H9 (cell line): ENCODE results near the gene TMEM132D. TPM values are rescaled to one million over a fixed set of nuclear protein-coding genes. Genes with fewer than 3 reads are reported as not detected.

Experiments used
- DNase-seq: peaks from one replicate; pipeline ENCODE4 v3.0.0-alpha.2; 2017
- H2AFZ ChIP-seq: one replicate; pipeline ENCODE4 v1.6.1; 2013; ENCODE audit warnings: mild to moderate bottlenecking, low read length, control low read depth, moderate library complexity
- H2AK5ac ChIP-seq: 2 replicates; pipeline ENCODE4 v1.6.1; 2013; ENCODE audit warnings: low read length, control low read depth, mixed read lengths; ENCODE audit not compliant: insufficient read length
- H2BK120ac ChIP-seq: one replicate; pipeline ENCODE4 v1.6.1; 2013; ENCODE audit warnings: low read depth, mild to moderate bottlenecking, low read length, control low read depth, inconsistent platforms; ENCODE audit not compliant: poor library complexity, severe bottlenecking
- H2BK12ac ChIP-seq: 2 replicates; pipeline ENCODE4 v1.6.1; 2013; ENCODE audit warnings: low read length, control low read depth, mixed read lengths, low read depth; ENCODE audit not compliant: insufficient read length
- H2BK15ac ChIP-seq: 2 replicates; pipeline ENCODE4 v1.6.1; 2013; ENCODE audit warnings: low read depth, low read length, control low read depth
- H2BK20ac ChIP-seq: one replicate; pipeline ENCODE4 v1.6.1; 2013; ENCODE audit warnings: low read depth, mild to moderate bottlenecking, low read length, control low read depth, inconsistent platforms; ENCODE audit not compliant: poor library complexity, severe bottlenecking
- H2BK5ac ChIP-seq: 2 replicates; pipeline ENCODE4 v1.6.1; 2013; ENCODE audit warnings: low read length, control low read depth, mixed read lengths; ENCODE audit not compliant: insufficient read length
- H3K14ac ChIP-seq: 2 replicates; pipeline ENCODE4 v1.6.1; 2013; ENCODE audit warnings: low read length, control low read depth; ENCODE audit not compliant: insufficient read depth
- H3K18ac ChIP-seq: 2 replicates; pipeline ENCODE4 v1.6.1; 2013; ENCODE audit warnings: low read depth, mild to moderate bottlenecking, mixed read lengths, low read length, control low read depth; ENCODE audit not compliant: insufficient read length
- H3K23ac ChIP-seq: 2 replicates; pipeline ENCODE4 v1.6.1; 2013; ENCODE audit warnings: low read length, control low read depth, mixed read lengths, low read depth; ENCODE audit not compliant: insufficient read length
- H3K23me2 ChIP-seq: 2 replicates; pipeline ENCODE4 v1.6.1; 2013; ENCODE audit warnings: low read depth, mild to moderate bottlenecking, mixed read lengths, low read length, control low read depth; ENCODE audit not compliant: insufficient read length, poor library complexity, severe bottlenecking
- H3K27ac ChIP-seq: 2 replicates; pipeline ENCODE4 v1.5.1; 2013; ENCODE audit warnings: low read length, control low read depth, mixed read lengths, low read depth; ENCODE audit not compliant: insufficient read length
- H3K27me3 ChIP-seq: 2 replicates; pipeline ENCODE4 v1.6.1; 2013; ENCODE audit warnings: low read length, control low read depth, inconsistent platforms; ENCODE audit not compliant: insufficient read depth
- H3K4ac ChIP-seq: 2 replicates; pipeline ENCODE4 v1.6.1; 2013; ENCODE audit warnings: low read depth, mild to moderate bottlenecking, control low read depth, inconsistent platforms, low read length, moderate library complexity
- H3K4me1 ChIP-seq: 2 replicates; pipeline ENCODE4 v1.6.1; 2013; ENCODE audit warnings: low read length, control low read depth, inconsistent platforms; ENCODE audit not compliant: insufficient read depth
- H3K4me2 ChIP-seq: 2 replicates; pipeline ENCODE4 v1.6.1; 2013; ENCODE audit warnings: low read length, control low read depth, mixed read lengths; ENCODE audit not compliant: insufficient read length, insufficient read depth
- H3K56ac ChIP-seq: 2 replicates; pipeline ENCODE4 v1.6.1; 2013; ENCODE audit warnings: low read depth, mild to moderate bottlenecking, mixed read lengths, low read length, control low read depth; ENCODE audit not compliant: insufficient read length
- H3K79me1 ChIP-seq: 2 replicates; pipeline ENCODE4 v1.6.1; 2013; ENCODE audit warnings: low read depth, mild to moderate bottlenecking, moderate library complexity, low read length, control low read depth, inconsistent platforms; ENCODE audit not compliant: insufficient read depth, poor library complexity, severe bottlenecking
- H3K79me2 ChIP-seq: 2 replicates; pipeline ENCODE4 v1.6.1; 2013; ENCODE audit warnings: low read length, control low read depth, inconsistent platforms; ENCODE audit not compliant: insufficient read depth
- H3K9ac ChIP-seq: 2 replicates; pipeline ENCODE4 v1.6.1; 2013; ENCODE audit warnings: low read length, control low read depth, mixed read lengths; ENCODE audit not compliant: insufficient read length; ENCODE audit errors: extremely low read depth
- H3K9me3 ChIP-seq: one replicate; pipeline ENCODE4 v1.6.1; 2013; ENCODE audit warnings: low read depth, low read length, inconsistent platforms; ENCODE audit not compliant: control insufficient read depth
- H3T11ph ChIP-seq: one replicate; pipeline ENCODE4 v1.6.1; 2013; ENCODE audit warnings: mild to moderate bottlenecking, low read length, control low read depth, inconsistent platforms
- H4K20me1 ChIP-seq: one replicate; pipeline ENCODE4 v1.6.1; 2013; ENCODE audit not compliant: control insufficient read depth, insufficient read length, insufficient read depth
- H4K5ac ChIP-seq: 2 replicates; pipeline ENCODE4 v1.6.1; 2013; ENCODE audit warnings: low read depth, mild to moderate bottlenecking, mixed read lengths, low read length, control low read depth; ENCODE audit not compliant: insufficient read length
- H4K8ac ChIP-seq: replicated peaks from 2 replicates; pipeline ENCODE4 v1.6.1; 2013; ENCODE audit warnings: low read length, control low read depth, mixed read lengths, low read depth; ENCODE audit not compliant: insufficient read length
- H4K91ac ChIP-seq: 2 replicates; pipeline ENCODE4 v1.6.1; 2013; ENCODE audit warnings: low read depth, mild to moderate bottlenecking, moderate library complexity, mixed read lengths, low read length, control low read depth; ENCODE audit not compliant: insufficient read length
- H3K27ac Mint-ChIP-seq, 3 experiments: 2 replicates in 2 of 3; 3 replicates in 1 of 3; pipeline ENCODE4 v1.8.0; 2020 to 2021; ENCODE audit warnings: mixed read lengths in 3 of 3, mild to moderate bottlenecking in 1 of 3, moderate library complexity in 1 of 3
- H3K27me3 Mint-ChIP-seq: 2 replicates; pipeline ENCODE4 v1.8.0; 2021; ENCODE audit warnings: low read depth, mild to moderate bottlenecking, moderate library complexity, mixed read lengths
- H3K36me3 Mint-ChIP-seq, 3 experiments: 2 replicates in 2 of 3; 3 replicates in 1 of 3; pipeline ENCODE4 v1.8.0; 2020 to 2021; ENCODE audit warnings: low read depth in 3 of 3, mixed read lengths in 3 of 3; ENCODE audit not compliant: insufficient read depth in 1 of 3
- H3K4me1 Mint-ChIP-seq, 2 experiments: 2 replicates each; pipeline ENCODE4 v1.8.0; 2020; ENCODE audit warnings: mixed read lengths in 2 of 2
- H3K4me3 Mint-ChIP-seq, 2 experiments: 2 replicates in 1 of 2; 3 replicates in 1 of 2; pipeline ENCODE4 v1.8.0; 2020 to 2021; ENCODE audit warnings: mild to moderate bottlenecking in 2 of 2, mixed read lengths in 2 of 2, moderate library complexity in 1 of 2
- H3K9me3 Mint-ChIP-seq, 2 experiments: 2 replicates in 1 of 2; 3 replicates in 1 of 2; pipeline ENCODE4 v1.8.0; 2020; ENCODE audit warnings: mild to moderate bottlenecking in 2 of 2, mixed read lengths in 2 of 2, moderate library complexity in 1 of 2
- WGBS: extraction: QIAGEN DNeasy Blood & Tissue Kit; methylation state at CpG from one replicate; pipeline ENCODE4 v1.1.7; 2013; ENCODE audit warnings: missing lambda C conversion rate, low lambda C conversion rate, mixed read lengths; ENCODE audit not compliant: insufficient read length; ENCODE audit errors: extremely low coverage; 5-methylcytosine and 5-hydroxymethylcytosine counted together
- total RNA-seq: library from RNA; stranded (reverse); gene quantifications from 2 replicates; pipeline ENCODE4 v1.2.1, GENCODE V29; 2021
- TF ChIP-seq, protein P1 (sequence below): fragments of 200-600 bp; sonication (generic); conservative IDR thresholded peaks from 3 replicates; pipeline ENCODE4 v1.8.0; 2021; ENCODE audit warnings: antibody characterized with exemption, mild to moderate bottlenecking

The TMEM132D gene
- total RNA-seq, 1 experiment from 2014 or later = 6.1 TPM

DNA sequence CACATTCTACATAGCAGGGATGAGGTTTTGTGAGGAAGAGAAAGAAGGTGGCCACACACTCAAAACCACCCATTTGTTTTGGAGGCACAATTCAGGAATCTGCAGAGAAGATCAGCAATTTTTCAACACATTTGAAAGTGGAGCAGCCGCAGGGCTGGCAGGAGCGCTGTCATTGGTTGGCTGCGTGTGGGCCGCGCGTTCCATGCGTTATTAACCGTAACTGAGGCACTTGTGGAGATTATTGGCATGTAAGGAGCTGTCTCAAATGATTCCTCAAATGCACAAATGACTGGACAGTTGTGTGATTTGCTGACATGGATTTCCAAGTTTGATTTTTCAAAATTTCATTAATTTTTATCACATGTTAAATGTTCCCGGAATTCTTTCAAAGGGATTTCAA lies 318.5 kb downstream of the TMEM132D start:
- H2BK15ac ChIP-seq = no peak overlapping the region
- no peak overlapping the region for H4K91ac ChIP-seq
- no peak overlapping the region for H3K27ac Mint-ChIP-seq
- WGBS = no CpG with 5 or more reads among the region's 9 CpGs
- H4K20me1 ChIP-seq = no peaks in the 10 kb centered on the region
- H3K79me2 ChIP-seq = no peaks in the 10 kb centered on the region
- H3K4me2 ChIP-seq = no peak overlapping the region
- H4K5ac ChIP-seq = no peak overlapping the region
- H2BK20ac ChIP-seq = no peak overlapping the region
- no peaks in the 10 kb centered on the region for H3K4me1 ChIP-seq
- no peak overlapping the region for H3K18ac ChIP-seq
- no peak overlapping the region for H2BK12ac ChIP-seq
- H3K27me3 ChIP-seq = no peaks in the 10 kb centered on the region
- H3K23ac ChIP-seq = no peak overlapping the region
- no peak overlapping the region for H3K14ac ChIP-seq
- no peak overlapping the region for H2AK5ac ChIP-seq
- H3K9ac ChIP-seq = no peak overlapping the region
- no peak overlapping the region for H3K27ac ChIP-seq
- no peak overlapping the region for H4K8ac ChIP-seq
- H3K79me1 ChIP-seq = no peaks in the 10 kb centered on the region
- no peak for DNase-seq
- H3K27me3 Mint-ChIP-seq = no peaks in the 10 kb centered on the region
- no peak overlapping the region for H3T11ph ChIP-seq
- H3K23me2 ChIP-seq = no peaks in the 10 kb centered on the region
- H3K4ac ChIP-seq = no peak overlapping the region
- H2BK5ac ChIP-seq = no peak overlapping the region
- no peak overlapping the region for H2BK120ac ChIP-seq
- no peak overlapping the region for H3K4me3 Mint-ChIP-seq
- H3K4me1 Mint-ChIP-seq = peaks cover 5 to 6% of the 10 kb centered on the region in 2 experiments; a peak in 2 of 4 replicates
- H2AFZ ChIP-seq = no peak overlapping the region
- no peak overlapping the region for H3K56ac ChIP-seq
- no peaks in the 10 kb centered on the region for H3K9me3 ChIP-seq
- peaks cover 17 to 31% (median 24%) of the 10 kb centered on the region in 3 experiments for H3K36me3 Mint-ChIP-seq
- peaks cover 11 to 18% of the 10 kb centered on the region in 2 experiments for H3K9me3 Mint-ChIP-seq
- TF ChIP-seq, protein P1, sequence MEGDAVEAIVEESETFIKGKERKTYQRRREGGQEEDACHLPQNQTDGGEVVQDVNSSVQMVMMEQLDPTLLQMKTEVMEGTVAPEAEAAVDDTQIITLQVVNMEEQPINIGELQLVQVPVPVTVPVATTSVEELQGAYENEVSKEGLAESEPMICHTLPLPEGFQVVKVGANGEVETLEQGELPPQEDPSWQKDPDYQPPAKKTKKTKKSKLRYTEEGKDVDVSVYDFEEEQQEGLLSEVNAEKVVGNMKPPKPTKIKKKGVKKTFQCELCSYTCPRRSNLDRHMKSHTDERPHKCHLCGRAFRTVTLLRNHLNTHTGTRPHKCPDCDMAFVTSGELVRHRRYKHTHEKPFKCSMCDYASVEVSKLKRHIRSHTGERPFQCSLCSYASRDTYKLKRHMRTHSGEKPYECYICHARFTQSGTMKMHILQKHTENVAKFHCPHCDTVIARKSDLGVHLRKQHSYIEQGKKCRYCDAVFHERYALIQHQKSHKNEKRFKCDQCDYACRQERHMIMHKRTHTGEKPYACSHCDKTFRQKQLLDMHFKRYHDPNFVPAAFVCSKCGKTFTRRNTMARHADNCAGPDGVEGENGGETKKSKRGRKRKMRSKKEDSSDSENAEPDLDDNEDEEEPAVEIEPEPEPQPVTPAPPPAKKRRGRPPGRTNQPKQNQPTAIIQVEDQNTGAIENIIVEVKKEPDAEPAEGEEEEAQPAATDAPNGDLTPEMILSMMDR = no peak
